T-helper 1 cell (primary cell): ENCODE measurements around the gene ARHGDIA.

Experiments used
- DNase-seq, 5 donors: peaks; one replicate each; pipeline ENCODE4 v3.0.0-alpha.2; 2012 to 2020

Gene ARHGDIA

DNA sequence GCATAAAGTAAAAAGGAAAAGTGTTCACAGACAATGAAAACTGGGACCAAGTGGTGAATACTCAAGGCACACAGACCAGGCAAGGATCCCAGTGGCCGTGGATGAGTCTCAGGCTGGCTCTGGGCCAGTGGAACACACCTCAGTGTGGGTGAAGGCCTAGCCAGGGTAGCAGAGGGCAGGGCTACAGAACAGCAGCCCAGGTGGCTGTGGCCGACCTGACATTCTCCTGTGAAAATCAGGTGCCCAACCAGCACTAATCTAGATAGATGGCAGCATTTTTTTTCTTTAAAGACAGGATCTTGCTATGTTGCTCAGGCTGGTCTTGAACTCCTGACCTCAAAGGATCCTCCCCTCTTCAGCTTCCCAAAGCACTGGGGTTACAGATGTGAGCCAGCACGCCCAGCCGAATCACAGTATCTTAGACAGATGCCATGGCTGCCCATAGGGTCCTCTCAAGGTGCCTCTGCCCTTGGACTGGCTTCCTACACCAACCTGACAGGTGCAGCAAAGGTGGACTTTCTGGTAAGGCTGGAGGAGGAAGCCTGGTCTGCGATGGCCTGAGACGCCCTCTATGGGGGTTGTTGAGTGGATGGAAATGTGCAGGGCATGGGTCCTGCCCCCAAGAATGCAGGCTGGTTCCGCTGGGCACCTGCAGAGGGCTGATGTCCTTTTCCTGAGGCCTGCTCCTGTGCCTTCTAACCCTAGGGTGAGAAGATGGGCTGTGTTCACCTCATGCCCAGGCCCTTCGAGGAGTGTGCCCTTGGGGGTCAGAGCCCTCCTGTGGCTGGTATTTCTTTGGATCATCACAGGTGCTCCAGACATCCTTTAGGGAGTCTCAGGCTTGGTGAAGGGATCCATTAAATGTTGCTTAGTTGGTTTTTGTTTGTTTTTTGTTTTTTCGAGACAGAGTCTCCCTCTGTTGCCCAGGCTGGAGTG, 7.0 kb downstream of the ARHGDIA start:
- no peak for DNase-seq

DNA sequence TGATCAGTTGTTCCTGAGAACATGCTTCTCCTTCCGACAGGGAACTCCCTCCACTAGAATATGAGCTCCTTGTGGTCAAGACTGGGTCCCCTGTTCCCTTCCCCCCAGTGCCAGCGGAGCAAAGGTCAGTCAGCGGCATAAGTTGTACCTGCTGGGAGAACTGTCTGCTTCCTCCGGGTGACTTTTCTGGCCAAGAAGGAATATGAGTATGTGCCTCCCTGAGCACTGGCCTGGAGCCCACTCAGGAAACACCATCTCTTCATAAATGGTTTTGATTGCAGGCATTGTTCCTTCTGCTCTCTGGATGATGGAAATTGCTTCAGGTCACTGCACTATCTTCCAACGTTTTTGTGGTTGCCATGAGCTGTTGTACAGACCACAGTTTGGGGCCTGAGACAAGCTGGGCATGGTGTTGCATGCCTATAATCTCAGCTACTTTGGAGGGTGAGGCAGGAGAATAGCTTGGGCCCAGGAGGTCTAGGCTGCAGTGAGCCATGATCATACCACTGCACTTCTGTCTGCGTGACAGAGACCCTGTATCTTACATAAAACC, 7.9 kb downstream of the ARHGDIA start:
- no peak for DNase-seq

DNA sequence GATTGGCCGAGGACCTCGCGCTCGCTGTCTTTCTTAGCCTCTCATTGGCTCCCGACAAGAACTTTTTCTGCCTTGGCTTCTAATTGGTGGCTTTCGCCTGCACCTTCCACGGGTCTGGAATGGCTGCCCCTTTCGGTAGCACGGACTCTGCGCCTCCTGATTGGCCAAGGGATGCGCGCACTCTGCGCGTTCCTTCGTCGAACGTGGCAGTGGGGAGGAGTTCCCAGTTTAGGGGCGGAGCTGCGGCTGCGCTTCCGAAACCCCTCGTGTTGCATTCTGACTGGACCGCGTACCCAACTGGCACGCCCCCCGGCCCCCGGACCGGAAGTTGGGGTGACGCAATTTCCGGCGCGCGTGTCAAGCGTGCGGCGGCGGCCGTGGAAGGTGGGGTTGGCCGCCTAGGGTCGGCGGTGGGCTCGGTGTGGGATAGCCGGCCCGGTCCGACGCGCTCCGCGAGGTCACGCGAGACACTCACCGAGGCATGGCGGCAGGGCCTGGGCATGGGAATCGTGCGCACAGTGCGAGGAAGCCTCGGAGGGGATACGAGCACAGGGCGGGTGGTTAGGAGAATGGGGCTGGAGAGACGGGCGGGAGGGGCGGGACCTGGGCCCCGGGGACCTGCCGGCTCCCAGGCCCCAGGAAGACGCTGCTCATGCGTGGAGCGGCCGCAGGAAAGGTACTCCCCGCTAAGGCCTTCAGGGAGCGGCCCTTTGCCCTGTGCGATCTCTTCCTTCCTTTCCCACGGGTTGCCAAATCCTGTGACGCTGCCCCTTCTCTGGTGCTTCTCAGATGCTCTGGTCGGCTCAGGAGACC, 10.2 kb downstream of the ARHGDIA start:
- DNase-seq = peak; percentile 97 to 100 (median 98)

DNA sequence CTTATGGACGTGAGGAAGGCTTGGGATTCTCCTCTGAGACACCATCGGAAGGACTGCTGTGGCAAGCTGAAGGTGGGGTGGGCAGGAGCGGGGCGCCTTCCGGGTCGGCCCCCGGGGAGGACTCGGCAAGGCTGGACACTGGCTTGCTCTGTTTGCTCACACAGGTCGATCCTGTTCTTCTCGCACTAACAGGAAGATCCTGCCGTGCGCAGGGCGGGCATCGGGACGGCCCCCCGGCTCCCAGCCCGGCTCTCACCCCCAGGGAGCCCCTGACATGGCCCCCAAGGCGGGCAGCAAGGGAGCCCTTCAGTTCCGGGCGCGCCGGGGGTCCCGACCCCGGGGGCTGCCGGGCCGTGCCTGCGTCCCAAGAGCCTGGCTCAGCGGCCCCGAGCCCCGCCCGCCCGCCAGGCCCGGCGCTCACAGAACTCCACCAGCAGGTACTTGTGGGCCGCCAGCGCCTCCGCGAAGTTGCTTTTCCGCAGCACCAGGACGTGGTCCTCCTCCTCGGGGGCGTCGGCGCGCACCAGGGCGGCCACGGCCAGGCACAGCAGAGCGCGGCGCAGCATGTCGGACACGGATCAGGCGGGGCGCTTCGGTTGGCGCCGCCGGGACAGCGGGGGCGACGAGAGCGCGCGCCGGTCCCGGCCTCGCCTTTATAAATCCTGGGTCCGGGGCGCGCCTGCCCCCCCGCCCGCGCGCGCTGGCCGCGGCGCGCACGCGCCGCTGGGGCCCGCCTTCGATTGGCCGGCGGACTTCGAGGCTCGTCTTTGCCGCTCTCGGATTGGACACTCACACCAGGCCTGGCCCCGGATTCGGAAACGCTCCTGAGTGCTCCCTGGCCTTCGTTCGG, 11.0 kb downstream of the ARHGDIA start, which contains the start of gene P4HB:
Gene P4HB (minus strand): TSS at position 630 of the 850 bp plus-strand sequence. CDS start 64 bp downstream, at position 566.
- peak in 1 of 5 donors; percentile 27 for DNase-seq

DNA sequence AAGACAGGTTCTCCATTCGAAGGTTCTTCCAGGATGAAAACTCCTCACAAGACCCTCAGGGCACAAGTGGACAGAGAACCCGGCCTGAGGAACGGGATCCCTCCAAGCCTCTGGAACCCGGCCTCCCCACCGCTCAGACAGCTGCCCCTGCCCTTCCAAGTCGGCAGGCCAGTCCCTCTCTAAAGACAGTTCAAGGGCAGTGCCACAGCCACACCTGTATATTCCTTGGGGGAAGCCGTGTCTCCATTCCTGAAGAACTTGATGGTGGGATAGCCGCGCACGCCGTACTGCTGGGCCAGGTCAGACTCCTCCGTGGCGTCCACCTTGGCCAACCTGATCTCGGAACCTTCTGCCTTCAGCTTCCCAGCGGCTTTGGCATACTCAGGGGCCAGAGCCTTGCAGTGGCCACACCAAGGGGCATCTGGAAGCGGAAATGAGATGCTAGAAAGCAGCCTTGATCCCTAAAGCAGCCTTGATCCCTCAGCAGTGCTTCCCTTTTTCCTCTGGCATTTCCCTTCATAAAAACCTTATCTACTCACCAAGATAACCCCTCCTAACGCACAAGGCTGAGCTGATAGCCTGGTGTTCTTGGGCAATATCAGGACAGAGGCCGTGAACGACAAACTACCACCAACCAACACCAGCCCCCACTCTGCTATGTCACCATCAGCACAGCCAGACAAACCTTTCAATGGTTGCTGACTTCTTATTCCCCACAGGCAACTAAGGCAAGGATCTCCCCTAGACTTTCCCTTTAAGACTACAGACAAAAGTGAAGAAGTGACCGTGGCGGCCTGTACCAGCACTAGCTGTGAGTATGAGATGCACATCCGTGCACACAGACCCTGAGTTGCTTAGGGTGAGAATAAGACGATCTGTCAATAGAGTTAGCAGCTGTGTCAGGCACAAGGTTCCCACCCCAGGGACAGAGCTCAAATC, 11.9 kb downstream of the ARHGDIA start:
- no peak for DNase-seq

DNA sequence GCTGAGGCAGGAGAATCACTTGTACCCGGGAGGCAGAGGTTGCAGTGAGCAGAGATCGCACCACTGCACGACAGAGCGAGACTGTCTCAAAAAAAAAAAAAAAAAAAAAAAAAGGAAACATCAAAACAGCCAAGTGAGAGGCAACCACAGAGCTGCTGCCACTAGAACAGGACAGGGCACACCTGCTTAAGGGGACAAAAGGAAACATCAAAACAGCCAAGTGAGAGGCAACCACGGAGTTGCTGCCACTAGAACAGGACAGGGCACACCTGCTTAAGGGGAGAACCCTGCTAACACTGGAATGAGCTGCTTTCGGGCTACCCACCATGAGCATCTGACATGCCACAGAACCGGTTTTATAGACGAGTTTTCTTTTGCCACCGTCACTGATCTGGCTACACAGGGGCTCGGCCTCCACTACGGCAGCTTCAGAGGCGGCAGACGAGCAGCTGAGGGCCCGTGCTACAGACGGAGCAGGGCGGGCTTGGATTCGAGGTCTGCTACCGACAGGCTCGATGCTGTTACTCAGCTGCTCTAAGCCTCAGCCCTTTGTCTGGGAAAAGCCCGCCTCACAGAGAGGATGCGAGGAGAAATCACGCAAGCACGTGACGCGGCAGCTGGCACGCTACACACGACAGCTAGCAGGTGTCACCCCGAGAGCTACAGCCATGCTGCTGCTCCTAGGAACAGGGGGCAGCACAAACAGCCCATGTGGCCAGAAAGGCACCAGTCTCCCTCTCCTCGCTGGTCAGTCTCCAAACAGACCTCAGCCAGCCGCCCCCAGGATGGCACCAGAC, 12.8 kb downstream of the ARHGDIA start:
- DNase-seq = no peak

DNA sequence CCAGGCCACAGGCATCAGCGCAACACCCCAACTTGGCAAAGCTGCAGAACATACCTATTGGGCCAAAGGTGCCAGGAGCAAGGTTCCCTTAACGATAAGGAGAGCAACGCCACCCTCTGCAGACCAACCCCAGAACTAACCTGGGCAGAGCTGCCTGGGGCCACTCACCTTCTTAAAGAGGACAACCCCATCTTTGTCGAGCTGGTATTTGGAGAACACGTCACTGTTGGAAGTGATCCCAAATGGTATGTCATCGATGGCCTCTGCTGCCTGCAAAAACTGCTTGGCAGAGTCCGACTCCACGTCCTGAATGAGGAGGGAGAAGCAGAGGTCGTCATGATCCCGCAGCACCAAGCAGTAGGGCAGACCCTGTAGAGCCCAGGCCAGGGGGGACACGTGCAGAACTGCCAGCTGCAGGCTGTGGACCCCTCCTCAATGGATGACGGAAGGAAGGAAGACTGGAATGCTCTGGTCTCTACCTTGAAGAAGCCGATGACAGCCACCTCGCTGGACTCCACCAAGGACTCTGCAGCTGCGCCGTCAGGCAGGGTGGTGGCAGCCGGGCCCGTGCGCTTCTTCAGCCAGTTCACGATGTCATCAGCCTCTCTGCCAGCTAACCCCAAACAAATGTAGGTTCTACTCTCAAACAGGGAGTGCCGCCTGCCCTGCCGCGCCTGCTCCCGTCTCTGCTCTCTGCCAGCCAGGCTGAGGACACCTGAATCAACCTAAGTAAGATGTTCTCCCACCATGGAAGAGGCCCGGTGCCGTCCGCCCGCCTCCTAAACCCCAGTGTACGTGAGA, 16.0 kb downstream of the ARHGDIA start:
- DNase-seq = no peak

DNA sequence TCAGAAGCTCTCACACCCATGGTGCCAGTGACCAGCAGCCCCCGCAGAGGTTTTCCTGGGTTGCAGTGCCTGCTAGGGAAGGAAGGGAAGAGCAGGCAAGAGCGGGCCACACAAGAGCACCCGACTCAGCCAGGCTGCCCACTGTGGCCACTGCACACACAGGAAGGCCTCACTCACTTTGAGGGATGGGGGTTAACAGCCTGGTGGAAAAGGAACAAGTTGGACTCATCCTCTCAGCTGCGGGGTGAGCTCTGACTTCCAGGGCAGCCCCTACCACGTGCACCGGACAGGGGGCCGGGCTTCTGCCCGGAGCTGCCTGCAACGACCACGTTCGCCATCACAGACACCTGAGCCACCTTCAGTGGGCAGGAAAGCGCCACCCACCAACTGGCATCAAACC, 18.9 kb downstream of the ARHGDIA start:
- no peak for DNase-seq

DNA sequence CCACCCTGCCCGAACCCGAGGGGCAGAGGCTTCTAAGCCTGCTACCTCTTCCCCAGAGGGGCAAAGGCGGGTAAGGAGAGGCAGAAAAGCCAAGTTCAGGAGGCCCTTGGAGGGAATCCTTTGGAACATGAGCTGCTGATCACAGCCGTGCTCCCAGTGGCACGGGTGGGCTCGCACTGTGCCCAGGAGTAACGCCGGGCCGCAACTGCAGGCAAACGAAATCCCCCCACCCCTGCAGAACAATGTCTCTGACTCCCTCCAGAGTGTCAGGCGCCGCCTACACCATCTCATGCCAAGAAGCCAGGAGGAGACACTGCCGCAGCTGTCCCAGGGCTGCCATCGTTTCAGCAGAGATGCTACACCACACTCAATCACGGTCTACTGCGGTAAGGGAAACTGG, 19.7 kb downstream of the ARHGDIA start:
- no peak for DNase-seq

DNA sequence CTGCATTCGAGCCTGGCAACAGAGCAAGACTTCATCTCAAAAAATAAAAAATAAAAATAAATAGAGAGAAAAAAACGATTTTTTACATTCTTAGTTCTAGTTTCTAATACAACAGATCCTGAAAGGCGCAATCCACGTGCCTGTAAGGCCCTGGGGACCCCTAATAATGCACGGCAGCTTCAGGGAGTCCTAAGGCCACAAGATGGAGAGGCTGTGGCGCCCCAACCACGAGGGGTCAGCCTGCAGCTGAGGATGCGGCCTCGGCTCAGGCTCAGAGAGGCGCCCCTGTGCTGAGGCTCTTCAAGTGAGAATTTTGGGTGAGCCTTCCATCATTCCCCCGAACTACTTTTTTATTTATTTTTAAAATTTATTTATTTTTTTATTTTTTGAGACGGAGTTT, 21.7 kb downstream of the ARHGDIA start:
- no peak for DNase-seq

DNA sequence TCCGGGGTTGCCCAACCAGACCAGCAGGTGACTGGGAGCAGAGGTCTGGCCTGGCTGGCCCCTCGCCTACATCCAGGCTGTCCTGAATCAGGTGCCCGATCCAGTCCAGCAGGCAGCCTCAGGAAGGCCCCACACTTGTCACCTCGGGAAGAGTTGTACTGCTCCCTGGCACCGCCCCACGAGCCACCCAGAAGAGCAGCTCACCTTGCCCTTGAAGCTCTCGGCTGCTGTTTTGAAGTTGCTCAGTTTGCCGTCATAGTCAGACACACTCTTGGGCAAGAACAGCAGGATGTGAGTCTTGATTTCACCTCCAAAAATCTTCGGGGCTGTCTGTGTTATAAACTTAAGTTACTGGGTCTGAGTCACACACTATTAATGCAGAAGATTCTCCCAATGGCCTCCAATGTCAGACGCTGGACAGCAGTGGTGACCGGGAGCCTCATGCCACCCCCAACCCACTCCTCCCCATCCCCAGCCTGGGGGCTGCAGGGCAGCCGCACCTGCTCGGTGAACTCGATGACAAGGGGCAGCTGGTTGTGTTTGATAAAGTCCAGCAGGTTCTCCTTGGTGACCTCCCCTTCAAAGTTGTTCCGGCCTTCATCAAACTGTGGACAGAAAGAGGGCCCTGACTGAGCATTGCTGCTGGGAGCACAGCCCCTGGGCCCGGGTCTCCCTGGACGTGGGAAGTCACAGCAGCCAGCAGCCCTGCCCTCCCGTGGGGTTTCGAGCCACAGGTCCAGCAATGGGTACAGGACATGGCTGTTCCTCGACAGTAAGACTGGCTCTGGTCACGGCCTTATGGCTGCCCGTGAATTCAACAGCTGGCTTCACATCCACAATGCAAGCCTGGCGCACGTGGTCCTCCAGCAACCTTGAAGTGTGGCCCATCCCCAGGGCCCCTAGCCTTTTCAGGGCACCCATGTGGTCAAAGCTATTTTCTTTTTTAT, 24.1 kb downstream of the ARHGDIA start:
- no peak for DNase-seq

DNA sequence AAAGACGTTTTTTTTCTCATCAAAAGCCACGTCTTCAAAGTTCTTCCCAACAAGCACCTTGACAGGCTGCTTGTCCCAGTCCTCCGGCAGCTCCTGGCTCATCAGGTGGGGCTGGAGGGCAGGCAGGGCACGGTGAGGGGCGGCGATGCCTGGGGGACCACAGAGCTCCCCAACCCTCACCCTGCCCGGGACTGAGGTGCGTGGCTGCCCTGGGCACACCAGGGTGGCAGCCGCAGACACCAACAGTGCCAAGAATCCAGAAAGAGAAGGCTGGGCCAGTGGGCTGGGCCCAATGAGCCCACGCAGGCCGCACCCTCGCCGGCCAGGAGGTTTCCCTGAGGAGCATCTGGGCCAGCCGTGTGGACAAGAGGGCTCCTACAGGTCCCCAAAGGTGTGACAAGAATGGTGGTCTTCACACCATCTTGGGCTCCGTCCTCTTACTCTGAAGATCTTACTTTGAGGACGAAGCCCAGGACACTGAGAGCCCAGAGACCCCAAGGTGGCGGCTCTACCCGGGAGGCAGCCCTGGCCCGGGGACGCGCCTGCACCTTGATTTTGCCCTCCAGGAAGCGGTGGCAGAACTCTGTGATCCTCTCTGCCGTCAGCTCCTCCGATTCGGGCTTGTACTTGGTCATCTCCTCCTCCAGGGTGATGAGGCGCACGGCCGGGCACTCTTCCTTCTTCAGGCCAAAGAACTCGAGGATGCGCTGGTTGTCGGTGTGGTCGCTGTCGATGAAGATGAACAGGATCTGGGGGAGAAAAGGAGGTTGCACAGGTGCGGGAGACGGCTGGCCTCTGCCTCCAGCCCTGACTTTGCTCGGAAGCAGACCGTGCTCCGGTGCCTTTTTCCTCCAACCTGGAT, 25.0 kb downstream of the ARHGDIA start:
- no peak for DNase-seq

DNA sequence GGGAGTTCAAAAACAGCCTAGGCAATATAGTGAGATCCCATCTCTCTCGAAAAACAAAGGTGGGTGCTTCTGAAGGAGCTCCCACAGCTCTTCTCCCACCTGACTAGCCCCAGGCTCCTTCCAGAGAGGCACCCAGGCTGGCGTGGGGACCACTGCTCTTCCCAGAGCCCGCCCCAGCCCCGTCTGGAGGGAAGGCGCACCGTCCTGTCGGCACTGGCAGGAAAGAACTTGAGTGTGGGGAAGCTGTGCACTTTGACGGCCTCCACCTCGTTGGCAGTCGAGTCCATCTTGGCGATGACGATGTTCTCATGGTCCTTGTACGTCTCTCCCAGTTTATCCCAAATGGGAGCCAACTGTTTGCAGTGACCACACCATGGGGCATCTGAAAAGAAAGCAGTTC, 25.8 kb downstream of the ARHGDIA start:
- no peak for DNase-seq

DNA sequence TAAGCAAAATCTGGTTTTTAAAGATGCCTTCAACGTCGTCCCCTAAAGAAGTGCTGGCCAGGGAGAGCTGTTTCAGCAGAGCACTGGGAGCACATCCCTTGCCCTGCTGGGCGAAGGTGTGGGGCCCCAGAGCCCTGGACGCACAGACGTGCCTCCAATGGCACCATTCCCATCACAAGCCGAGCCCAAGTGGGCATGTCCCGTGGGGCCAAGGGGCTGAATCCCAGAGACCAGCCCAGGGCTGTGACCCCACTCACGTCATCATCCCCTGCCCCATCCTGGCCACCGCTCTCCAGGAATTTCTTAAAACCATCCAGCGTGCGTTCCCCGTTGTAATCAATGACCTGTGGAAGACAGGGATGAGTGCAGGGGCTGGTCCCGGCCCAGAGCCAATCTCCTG, 26.2 kb downstream of the ARHGDIA start:
- DNase-seq = no peak

DNA sequence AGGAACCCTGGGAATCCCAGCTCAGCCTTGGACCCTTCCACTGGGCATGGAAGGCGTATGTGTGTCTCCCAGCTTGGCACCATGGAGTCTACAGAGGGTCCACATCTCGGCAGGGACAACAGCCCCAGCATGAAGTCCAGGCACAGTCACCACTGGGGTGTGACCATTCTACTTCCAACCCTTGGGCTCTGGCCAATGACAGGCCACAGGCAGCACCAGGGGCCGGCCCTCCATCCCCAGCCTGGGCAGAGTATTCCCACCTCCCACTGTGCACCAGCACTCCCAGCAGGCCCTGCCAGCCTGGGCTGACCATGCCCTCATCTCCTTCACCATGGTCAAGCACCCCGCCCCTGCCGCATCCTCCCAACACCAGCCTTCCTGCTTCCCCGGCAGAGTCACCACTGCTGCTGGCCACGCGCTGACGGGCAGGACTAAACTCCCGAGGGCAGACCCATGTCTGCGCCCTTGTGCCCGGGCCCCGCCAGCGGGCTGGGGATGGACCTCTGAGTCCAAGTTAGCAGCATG, 26.7 kb downstream of the ARHGDIA start:
- DNase-seq = no peak

DNA sequence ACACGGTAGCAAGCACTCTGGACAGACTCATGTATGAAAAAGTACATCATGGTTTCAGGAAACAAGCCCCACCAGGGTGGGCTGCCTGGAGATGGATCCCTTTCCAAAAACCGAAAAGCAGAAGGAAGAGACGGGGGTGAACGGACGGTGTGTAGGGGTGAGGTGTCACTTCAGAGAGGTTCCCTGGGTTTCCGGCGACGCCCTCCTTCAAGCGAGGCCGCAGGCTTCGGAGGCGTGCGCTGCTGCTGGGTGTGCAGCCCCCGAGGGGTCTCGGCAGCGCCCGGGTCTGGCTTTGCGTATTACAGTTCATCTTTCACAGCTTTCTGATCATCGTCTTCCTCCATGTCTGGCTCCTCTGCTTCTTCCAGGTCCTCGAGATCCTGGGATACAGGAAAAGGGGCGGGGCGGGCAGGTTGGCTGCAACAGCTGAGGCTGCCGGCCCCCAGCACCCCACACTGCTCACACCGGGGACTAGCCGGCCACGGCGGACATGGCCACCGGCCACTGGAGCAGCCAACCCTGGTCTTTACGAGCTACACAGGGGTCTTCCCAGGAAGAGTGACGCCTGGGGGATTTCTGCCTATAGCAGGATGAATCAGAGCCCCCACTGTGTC, 27.3 kb downstream of the ARHGDIA start:
- DNase-seq = no peak
